NCI-H748 (cell line): Measurements from ENCODE around the gene M6PR.
"Not testable (repeated sequence)": the region's sequence is repeated elsewhere in the genome, so short reads cannot be mapped to it uniquely, and the experiment has no call there.

ENCODE experiments used
- DNase-seq: peaks from one replicate; lab custom pipeline; 2025; ENCODE audit not compliant: unreplicated experiment; lab: John Stamatoyannopoulos, UW

Gene M6PR

GRCh38 chr12:8951744-8952143, 2.3 kb upstream of the M6PR start:
- no peak for DNase-seq

GRCh38 chr12:8950702-8951478, 1.4 kb upstream of the M6PR start:
- no peak for DNase-seq

- DNase-seq = no peak
Observed at GRCh38 chr12:8950221-8950527, 729 bp upstream of the M6PR start.

- DNase-seq = no peak
Observed at GRCh38 chr12:8948701-8949341, 624 bp downstream of the M6PR start.

GRCh38 chr12:8947737-8948136, 1.7 kb downstream of the M6PR start:
- no peak for DNase-seq

- no peak for DNase-seq
Observed at GRCh38 chr12:8946733-8947132, 2.7 kb downstream of the M6PR start.

- DNase-seq = no peak
Observed at GRCh38 chr12:8943565-8944186, 5.8 kb downstream of the M6PR start.

GRCh38 chr12:8941691-8942478, 7.6 kb downstream of the M6PR start:
- no peak for DNase-seq

GRCh38 chr12:8937842-8938442, 11.5 kb downstream of the M6PR start:
- DNase-seq = not testable (repeated sequence)

- DNase-seq = no peak
Observed at GRCh38 chr12:8936735-8937134, 12.7 kb downstream of the M6PR start.

- DNase-seq = not testable (repeated sequence)
Observed at GRCh38 chr12:8934080-8934479, 15.4 kb downstream of the M6PR start.

GRCh38 chr12:8932464-8932863, 17.0 kb downstream of the M6PR start:
- DNase-seq = not testable (repeated sequence)

GRCh38 chr12:8930655-8931323, 18.7 kb downstream of the M6PR start:
- DNase-seq = not testable (repeated sequence)

GRCh38 chr12:8922544-8922943, 26.9 kb downstream of the M6PR start:
- DNase-seq = no peak

- not testable (repeated sequence) for DNase-seq
Observed at GRCh38 chr12:8919643-8920042, 29.8 kb downstream of the M6PR start.

GRCh38 chr12:8917751-8918150, 31.7 kb downstream of the M6PR start:
- no peak for DNase-seq

- DNase-seq = no peak
Observed at GRCh38 chr12:8917031-8917430, 32.4 kb downstream of the M6PR start.

GRCh38 chr12:8916154-8916553, 33.3 kb downstream of the M6PR start:
- no peak for DNase-seq

GRCh38 chr12:8914716-8915526, 34.5 kb downstream of the M6PR start:
- DNase-seq = peak; percentile 65
